ENCODE data around the gene CNTNAP5.

Gene CNTNAP5

DNA sequence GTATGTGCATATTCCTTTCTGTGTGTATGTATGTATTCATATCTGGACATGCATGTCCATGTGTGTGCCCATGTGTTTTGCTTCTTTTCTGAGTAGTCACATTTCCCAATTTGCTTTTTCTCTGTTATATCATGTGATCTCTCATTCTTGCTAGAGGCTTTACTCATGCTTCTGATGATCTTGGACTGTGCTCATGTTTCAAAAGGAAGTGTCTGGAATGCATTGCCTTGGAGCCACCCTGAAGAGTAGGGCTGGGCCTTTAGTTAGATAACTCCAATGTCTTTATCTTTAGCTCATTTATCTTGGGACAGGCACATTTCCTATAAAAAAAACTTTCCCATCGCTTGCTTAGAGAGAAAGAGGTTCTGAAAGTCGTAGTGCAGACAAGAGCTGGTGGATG, 859.2 kb downstream of the CNTNAP5 start:
- DNase-seq (ENCODE audit: low read depth in 2 of 2): no peak

GRCh38 chr2:124886216-124886615, 861.1 kb downstream of the CNTNAP5 start:
- DNase-seq (ENCODE audit: low read depth in 2 of 2): no peak

DNA sequence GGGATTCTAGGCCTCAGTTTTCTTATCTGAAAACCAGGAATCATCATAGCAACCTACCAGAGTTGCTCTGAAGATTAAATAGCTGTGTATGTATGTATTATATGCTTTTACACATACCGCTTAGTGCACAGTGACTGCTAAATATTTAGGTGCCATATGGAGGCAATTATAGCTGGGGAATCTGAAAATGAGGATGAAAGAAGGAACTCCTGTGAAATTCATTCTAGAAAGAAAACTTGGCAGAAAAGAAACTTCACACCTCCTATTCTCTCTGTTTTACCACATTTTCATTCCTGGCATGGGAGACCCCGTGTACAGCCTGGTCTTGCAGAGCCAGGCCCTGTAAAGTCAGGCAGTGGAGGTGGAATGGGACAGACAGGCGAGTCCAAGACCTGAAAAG, 862.4 kb downstream of the CNTNAP5 start:
- DNase-seq (ENCODE audit: low read depth in 2 of 2): no peak

DNA sequence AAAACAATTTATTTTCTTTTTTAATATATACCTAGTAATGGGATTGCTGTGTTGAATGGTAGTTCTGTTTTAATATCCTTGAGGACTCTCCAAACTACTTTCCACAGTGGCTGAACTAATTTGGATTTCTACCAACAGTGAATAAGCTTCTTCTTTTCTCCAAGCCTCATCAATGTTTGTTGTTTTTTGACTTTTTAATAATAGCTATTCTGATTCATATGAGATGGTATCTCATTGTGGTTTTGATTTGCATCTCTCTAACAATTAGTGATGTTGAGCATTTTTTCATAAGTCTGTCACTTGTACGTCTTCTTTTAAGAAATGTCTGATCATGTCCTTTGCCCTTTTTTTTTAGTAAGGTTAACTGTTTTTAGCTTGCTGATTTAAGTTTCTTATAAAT, 863.3 kb downstream of the CNTNAP5 start:
- DNase-seq (ENCODE audit: low read depth in 2 of 2): no peak

DNA sequence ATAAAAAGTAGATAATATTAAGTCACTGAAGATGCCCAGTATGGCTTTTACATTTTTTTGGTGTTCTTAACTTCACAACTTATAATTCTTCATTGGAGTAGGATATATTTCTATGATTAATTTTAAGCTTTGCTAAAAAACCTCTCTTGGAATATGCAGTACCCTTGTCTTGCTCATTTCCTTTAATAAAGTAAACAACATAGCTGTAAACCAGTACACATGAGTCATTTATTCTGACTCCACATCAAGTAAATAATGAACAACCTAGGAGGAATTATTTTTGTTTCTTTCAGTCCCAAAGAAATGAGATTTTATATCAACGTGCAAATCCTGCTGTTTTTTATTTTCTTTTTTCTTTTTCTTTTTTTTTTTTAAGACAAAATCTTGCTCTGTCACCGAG, 869.1 kb downstream of the CNTNAP5 start:
- no peak for DNase-seq (ENCODE audit: low read depth in 2 of 2)

DNA sequence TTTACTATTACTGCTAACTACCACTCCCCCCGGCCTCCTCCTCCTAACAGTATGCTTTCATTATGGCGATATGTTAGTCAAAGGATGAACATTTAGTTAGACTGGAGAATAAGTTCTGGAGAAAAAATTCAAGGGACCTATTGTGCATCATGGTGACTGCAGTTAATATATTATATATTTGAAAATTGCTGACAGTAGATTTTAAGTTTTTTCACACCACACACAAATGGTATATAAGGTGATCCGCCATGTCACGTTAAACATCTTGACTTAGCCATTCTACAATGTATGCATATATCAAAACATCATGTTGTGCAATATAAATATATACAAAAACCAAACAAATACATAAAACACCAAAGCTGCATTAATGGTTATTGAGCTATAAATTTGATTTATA, 873.7 kb downstream of the CNTNAP5 start:
- DNase-seq (ENCODE audit: low read depth in 2 of 2): no peak

GRCh38 chr2:124908411-124908810, 883.3 kb downstream of the CNTNAP5 start:
- no peak for DNase-seq (ENCODE audit: low read depth in 2 of 2)

DNA sequence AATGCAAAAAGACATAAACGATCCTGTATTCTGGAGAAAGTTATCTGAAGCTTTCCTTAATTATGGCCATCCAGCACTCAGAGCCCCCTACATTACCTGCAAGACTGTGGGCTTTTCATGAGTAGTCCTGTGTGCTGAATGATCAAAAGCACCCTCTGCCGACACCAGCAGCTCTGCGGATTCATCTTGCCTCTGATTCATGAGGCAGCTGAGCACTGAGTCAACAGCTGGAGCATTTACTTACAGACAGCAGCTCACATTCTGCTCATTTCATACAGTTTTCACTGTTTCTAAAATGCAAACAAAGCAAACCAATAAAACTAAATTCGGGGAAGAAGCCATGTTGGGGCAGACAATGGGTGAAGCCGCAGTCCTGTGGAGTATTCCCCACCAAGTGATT, 886.5 kb downstream of the CNTNAP5 start:
- no peak for DNase-seq (ENCODE audit: low read depth in 2 of 2)

- DNase-seq (ENCODE audit: low read depth in 2 of 2): no peak
Observed at GRCh38 chr2:124913868-124914267, 888.8 kb downstream of the CNTNAP5 start.

DNA sequence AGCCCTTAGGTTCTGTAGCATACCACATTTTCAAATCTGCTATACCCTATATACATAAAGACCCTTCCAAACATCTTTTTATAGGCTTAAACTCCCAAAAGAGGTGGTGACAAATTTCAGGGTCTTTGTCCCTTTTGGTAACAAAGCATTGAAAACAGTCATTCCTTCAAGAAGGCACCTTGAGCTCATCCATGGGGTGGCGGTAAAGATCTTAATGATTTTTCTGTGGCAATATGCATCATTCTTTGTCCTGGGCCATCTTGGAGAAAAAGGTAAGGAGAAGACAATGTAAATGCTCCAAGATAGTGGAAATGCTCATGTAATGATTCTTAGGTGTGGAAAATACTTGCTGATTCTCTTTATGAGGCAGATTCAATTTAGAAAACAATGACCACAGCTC, 890.5 kb downstream of the CNTNAP5 start:
- no peak for DNase-seq (ENCODE audit: low read depth in 2 of 2)

DNA sequence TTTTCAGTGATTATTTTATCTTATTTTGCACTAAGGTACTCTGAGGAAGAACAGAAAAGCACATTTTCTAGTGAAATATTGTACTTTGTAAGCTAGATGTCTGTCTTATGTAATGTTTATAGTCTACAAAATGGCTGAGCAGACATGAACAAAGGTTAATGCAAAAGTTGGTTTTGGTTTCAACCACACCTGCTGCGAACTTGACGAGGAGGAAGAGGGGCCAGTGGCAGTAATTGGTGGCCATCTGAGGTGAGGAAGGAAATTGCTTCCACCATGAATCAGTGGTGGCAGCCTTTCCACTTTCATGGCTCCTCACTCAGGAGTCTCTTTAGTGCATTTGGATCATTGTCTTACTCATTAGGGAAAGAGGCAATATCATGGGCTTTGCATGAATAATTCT, 894.2 kb downstream of the CNTNAP5 start:
- DNase-seq (ENCODE audit: low read depth in 2 of 2): no peak

DNA sequence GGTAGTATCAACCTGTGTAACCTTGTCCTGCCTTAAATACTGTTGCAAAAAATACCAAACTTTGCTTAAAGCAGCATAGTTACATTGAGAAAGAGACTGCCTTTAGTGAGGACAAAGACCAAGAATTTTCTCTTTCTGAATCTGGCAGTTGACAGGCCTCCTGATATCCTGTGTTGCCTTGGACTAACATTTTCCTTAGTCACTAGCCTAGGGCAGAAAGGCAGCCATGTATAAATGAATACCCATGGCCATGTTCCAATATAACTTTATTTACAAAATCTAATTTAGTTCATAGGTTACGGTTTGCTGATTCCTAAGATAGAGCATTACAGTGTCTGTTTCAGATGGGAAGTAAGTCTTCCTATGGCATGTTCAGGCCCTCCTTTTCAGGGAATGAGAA, 895.4 kb downstream of the CNTNAP5 start:
- no peak for DNase-seq (ENCODE audit: low read depth in 2 of 2)

- no peak for DNase-seq (ENCODE audit: low read depth in 2 of 2)
Observed at GRCh38 chr2:124921191-124921590, 896.1 kb downstream of the CNTNAP5 start.

- no peak for DNase-seq (ENCODE audit: low read depth in 2 of 2)
Observed at GRCh38 chr2:124923097-124923496, 898.0 kb downstream of the CNTNAP5 start.

- no peak for DNase-seq (ENCODE audit: low read depth in 2 of 2)
Observed at GRCh38 chr2:124933883-124934282, 908.8 kb downstream of the CNTNAP5 start.

DNA sequence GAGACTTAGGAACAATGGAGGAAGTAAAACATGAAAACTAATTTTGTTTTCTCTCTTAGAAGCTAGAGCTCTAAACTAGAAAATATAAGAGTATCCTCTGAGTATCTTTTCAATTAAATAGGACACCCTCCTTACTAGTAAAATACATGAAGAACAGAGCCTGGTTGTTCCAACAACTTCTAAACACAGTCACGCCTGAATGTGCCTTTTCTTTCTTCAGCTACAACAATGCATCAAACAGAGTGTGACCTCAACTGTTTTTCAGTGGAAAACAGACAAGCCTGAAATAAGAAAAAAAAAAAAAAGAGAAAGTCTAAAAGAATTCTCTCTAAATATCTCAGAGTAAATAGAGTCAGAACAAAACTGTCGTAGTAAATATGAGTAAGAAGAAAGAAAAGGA, 928.8 kb downstream of the CNTNAP5 start:
- DNase-seq (ENCODE audit: low read depth in 2 of 2): no peak

- DNase-seq (ENCODE audit: low read depth in 2 of 2): no peak
Observed at GRCh38 chr2:124959581-124959980, 934.5 kb downstream of the CNTNAP5 start.

- no peak for DNase-seq (ENCODE audit: low read depth in 2 of 2)
Observed at GRCh38 chr2:124961132-124961531, 936.0 kb downstream of the CNTNAP5 start.

All from stimulated activated CD8-positive, alpha-beta memory T cell treated with anti-CD3 and anti-CD28 coated beads, Interleukin-15, amount 100 ng/mL, for 48 hours (primary cell).